HG02798 (cell line): ENCODE results near the gene ATP7B.

Experiments
- ATAC-seq: cut with Tn5 transposase; IDR thresholded peaks from one replicate; pipeline ENCODE4 v1.9.1; 2021; ENCODE audit warnings: mild to moderate bottlenecking; ENCODE audit not compliant: unreplicated experiment, poor library complexity

The ATP7B gene

GRCh38 chr13:51955281-51955771 is 55.9 kb downstream of the ATP7B start:
- no peak for ATAC-seq

GRCh38 chr13:51953347-51954195 is 57.7 kb downstream of the ATP7B start:
- ATAC-seq, result no peak

GRCh38 chr13:51950722-51951121 is 60.5 kb downstream of the ATP7B start:
- no peak for ATAC-seq

- no peak for ATAC-seq
These were observed 65.0 kb downstream of the ATP7B start for GRCh38 chr13:51946163-51946669.

- ATAC-seq, result peak; percentile 65
These were observed 66.1 kb downstream of the ATP7B start for GRCh38 chr13:51945149-51945548.

- no peak for ATAC-seq
These were observed 66.8 kb downstream of the ATP7B start for GRCh38 chr13:51944428-51944827.

GRCh38 chr13:51943721-51944120 is 67.5 kb downstream of the ATP7B start:
- no peak for ATAC-seq

- ATAC-seq, result no peak
These were observed 69.1 kb downstream of the ATP7B start for GRCh38 chr13:51942189-51942588.

- ATAC-seq, result no peak
These were observed 72.8 kb downstream of the ATP7B start for GRCh38 chr13:51938454-51938853.

- ATAC-seq, result no peak
These were observed 73.6 kb downstream of the ATP7B start for GRCh38 chr13:51937320-51938290.

- no peak for ATAC-seq
These were observed 75.7 kb downstream of the ATP7B start for GRCh38 chr13:51935326-51936171.

- ATAC-seq, result no peak
These were observed 76.7 kb downstream of the ATP7B start for GRCh38 chr13:51934461-51935087.

GRCh38 chr13:51933466-51934058 is 77.7 kb downstream of the ATP7B start:
- no peak for ATAC-seq

GRCh38 chr13:51932231-51932630 is 79.0 kb downstream of the ATP7B start:
- no peak for ATAC-seq

GRCh38 chr13:51931606-51932005 is 79.6 kb downstream of the ATP7B start:
- ATAC-seq, result no peak

- ATAC-seq, result no peak
These were observed 81.6 kb downstream of the ATP7B start for GRCh38 chr13:51929699-51930098.

- no peak for ATAC-seq
These were observed 83.0 kb downstream of the ATP7B start for GRCh38 chr13:51928231-51928630.

- ATAC-seq, result no peak
These were observed 84.1 kb downstream of the ATP7B start for GRCh38 chr13:51927129-51927528.

- no peak for ATAC-seq
These were observed 84.7 kb downstream of the ATP7B start for GRCh38 chr13:51926528-51926885.
